GM06990 (cell line): Measurements from ENCODE around the gene USP9Y.

ENCODE experiments used
- DNase-seq: peaks from one replicate; pipeline ENCODE4 v3.0.0-alpha.2; 2011; ENCODE audit not compliant: insufficient read length; ENCODE audit errors: extremely low read depth
- H3K27me3 ChIP-seq: replicated peaks from 2 replicates; pipeline ENCODE4 v1.6.0; 2011; ENCODE audit warnings: low read length; ENCODE audit not compliant: control insufficient read depth, insufficient read depth
- H3K36me3 ChIP-seq: 2 replicates; pipeline ENCODE4 v1.5.1; 2011; ENCODE audit warnings: low read length; ENCODE audit not compliant: control insufficient read depth, insufficient read depth
- H3K4me3 ChIP-seq: replicated peaks from 2 replicates; pipeline ENCODE4 v1.5.1; 2011; ENCODE audit warnings: low read depth, mild to moderate bottlenecking, control low read depth, low read length
- TF ChIP-seq, protein P1 (sequence below): IDR thresholded peaks from 2 replicates; pipeline ENCODE4 v1.5.1; 2011; ENCODE audit warnings: low read length, control low read depth, mild to moderate bottlenecking, inconsistent platforms; ENCODE audit not compliant: insufficient read depth, poor library complexity, severe bottlenecking

The USP9Y gene

DNA sequence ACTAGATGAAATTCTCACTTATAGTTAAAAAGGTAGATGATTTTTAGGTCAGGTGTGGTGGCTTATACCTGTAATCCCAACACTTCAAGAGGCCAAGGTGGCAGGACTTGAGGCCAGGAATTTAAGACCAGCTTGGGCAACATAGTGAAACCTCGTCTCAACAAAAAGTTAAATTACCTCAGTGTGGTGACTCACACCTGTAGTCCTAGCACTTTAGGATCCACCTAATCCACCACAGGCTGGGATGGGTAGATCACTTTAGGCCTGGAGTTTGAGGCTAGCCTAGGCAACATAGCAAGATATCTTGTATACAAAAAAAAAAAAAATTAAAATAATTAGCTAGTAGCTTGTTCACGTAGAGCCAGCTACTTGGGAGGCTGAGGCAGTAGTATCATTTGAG, 140.3 kb downstream of the USP9Y start:
- Histone ChIP-seq H3K27me3 (no peaks in the 10 kb centered on the region), H3K36me3 (no peaks in the 10 kb centered on the region), H3K4me3 (no peak overlapping the region)
- DNase-seq: no peak
- TF ChIP-seq, protein P1, sequence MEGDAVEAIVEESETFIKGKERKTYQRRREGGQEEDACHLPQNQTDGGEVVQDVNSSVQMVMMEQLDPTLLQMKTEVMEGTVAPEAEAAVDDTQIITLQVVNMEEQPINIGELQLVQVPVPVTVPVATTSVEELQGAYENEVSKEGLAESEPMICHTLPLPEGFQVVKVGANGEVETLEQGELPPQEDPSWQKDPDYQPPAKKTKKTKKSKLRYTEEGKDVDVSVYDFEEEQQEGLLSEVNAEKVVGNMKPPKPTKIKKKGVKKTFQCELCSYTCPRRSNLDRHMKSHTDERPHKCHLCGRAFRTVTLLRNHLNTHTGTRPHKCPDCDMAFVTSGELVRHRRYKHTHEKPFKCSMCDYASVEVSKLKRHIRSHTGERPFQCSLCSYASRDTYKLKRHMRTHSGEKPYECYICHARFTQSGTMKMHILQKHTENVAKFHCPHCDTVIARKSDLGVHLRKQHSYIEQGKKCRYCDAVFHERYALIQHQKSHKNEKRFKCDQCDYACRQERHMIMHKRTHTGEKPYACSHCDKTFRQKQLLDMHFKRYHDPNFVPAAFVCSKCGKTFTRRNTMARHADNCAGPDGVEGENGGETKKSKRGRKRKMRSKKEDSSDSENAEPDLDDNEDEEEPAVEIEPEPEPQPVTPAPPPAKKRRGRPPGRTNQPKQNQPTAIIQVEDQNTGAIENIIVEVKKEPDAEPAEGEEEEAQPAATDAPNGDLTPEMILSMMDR: no peak

DNA sequence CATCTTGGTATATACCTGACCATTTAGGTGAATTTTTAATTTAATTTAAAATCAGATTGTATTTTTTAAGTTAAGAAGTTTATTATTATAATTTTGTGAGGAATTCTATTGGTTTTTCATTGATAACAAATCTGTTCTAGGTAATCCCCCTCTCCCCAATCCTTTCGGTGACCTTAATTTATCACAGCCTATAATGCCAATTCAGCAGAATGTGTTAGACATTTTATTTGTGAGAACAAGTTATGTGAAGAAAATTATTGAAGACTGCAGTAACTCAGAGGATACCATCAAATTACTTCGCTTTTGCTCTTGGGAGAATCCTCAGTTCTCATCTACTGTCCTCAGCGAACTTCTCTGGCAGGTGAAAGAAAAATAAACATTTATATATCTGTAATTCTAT, 145.8 kb downstream of the USP9Y start:
- Histone ChIP-seq H3K27me3 (no peaks in the 10 kb centered on the region), H3K4me3 (no peak overlapping the region), H3K36me3 (no peaks in the 10 kb centered on the region)
- no peak for DNase-seq
- TF ChIP-seq, protein P1: no peak

DNA sequence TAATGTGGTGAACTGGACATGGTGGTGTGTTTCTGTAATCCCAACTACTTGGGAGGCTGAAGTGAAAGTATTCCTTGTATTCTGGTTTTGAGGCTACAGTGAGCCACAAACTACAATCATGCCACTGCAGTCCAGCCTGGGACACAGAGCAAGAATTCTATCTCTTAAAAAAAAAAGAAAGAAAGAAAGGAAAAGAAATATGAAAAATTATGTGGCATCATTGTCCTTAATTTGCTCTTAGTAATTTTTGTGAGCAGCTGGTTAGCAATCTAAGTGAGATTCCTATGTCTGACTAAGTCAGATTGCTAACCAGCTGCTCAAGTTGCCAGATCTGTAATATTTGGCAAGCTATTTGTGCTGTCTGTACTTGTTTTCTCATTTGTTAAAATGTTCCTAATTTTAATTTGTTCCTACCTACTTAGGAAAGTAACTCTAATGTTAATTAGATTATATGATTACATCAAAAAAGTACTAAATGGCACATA, 154.8 kb downstream of the USP9Y start:
- no peak for DNase-seq
- no peaks in the 10 kb centered on the region for H3K27me3 ChIP-seq
- H3K4me3 ChIP-seq: no peak overlapping the region
- TF ChIP-seq, protein P1: no peak
- no peaks in the 10 kb centered on the region for H3K36me3 ChIP-seq

DNA sequence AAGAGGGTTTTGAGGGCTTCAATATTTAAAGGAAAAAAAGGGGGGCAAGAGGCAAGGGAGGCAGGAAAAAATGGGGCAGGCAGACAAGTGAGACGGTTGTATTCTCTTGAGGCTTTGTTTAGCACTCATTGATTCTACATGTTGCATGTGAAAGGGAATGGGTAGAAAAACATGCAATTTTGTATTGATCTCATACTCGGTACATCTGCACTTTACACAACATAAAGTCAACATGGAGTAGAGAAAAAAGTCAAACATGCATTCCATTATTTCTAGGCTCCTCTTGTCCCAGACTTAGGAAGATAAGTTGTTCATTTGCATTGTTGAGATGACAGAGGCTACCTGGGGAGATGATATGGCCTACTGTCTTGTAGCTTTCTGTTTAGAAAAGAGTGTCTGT, 166.9 kb downstream of the USP9Y start:
- Histone ChIP-seq H3K4me3 (no peak overlapping the region), H3K36me3 (no peaks in the 10 kb centered on the region), H3K27me3 (no peaks in the 10 kb centered on the region)
- no peak for DNase-seq
- TF ChIP-seq, protein P1: no peak

DNA sequence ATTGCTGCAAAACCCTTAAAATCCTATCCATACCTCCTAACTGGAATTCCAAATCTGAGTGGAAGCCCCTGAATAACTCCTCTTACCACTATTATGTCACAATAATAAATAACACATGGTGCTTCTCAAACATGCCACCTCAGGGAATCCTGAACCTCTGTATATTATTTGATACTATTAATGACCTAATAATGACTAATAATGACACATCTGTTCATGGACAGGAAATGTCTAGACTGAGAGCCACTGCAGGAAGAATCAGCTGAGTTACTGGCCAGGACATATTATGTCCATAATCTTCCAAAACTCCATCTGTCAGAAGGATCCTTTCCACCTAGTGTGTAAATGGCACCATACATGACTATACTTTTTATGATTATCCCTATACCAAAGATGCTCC, 195.9 kb downstream of the USP9Y start:
- Histone ChIP-seq H3K36me3 (no peaks in the 10 kb centered on the region), H3K27me3 (no peaks in the 10 kb centered on the region), H3K4me3 (no peak overlapping the region)
- DNase-seq: no peak
- TF ChIP-seq, protein P1: no peak

DNA sequence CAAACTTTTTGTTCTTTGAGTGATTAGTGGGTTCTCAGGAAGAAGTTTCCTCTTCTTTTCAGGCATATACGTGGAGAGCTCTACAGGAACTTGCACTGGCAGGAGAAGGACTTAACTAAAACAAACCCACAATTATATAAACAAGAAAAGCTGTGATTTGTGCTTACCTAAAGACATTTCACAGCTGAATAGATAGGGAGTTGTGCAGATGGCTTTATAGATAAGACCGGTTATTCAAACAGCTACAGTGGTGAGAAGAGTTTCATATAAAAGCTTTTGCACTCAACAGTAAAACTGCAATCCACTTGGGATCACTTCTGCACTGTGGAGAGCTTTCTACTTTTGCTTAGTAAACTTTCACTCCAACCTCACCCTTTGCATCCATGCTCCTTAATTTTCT, 197.6 kb downstream of the USP9Y start:
- no peaks in the 10 kb centered on the region for H3K27me3 ChIP-seq
- no peaks in the 10 kb centered on the region for H3K36me3 ChIP-seq
- no peak overlapping the region for H3K4me3 ChIP-seq
- DNase-seq: no peak
- TF ChIP-seq, protein P1: no peak
